ENCODE data around the gene MICAL2.

Gene MICAL2

DNA sequence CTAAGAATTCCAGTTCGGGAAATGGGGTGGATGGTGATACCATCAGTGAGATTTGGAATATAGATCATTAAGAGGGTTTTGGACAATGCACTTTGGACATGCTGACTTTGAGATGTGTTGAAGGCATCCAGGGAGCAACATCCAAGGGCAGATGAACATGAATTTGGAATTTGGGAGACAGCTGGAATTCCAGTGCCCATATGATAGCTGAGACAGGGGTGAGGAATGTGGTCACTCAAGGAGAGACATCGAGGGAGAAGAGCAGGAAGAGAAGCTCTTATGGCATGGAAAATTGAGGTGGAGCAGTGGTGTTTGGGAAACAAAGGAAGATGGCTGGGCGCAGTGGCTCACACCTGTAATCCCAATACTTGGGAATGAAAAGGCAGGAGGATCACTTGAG lies 11.8 kb upstream of the MICAL2 start:
- no peak for DNase-seq

GRCh38 chr11:12099132-12099873 lies 11.1 kb upstream of the MICAL2 start:
- no peak for DNase-seq

- DNase-seq, result no peak
These were observed 10.0 kb upstream of the MICAL2 start for GRCh38 chr11:12100429-12100828.

DNA sequence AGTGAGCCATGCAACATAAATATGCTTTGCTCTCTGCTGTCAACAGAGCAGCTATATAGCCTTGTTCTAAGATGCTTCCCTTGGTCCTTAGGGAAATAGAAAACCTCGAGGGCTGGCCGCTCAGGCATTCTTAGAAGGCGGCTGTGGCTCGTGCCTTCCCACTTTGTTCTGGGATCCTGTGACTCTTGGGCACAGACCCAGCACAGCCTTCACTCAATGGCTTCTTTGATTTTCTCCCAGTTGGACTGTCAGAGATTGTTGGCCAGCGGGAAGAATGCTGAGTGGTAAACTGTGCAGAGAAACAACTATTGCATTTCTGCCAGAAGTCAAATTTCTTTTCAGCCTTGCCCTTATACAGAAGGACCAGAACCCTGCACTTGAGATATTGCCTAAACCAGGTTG lies 9.5 kb upstream of the MICAL2 start:
- DNase-seq, result no peak

DNA sequence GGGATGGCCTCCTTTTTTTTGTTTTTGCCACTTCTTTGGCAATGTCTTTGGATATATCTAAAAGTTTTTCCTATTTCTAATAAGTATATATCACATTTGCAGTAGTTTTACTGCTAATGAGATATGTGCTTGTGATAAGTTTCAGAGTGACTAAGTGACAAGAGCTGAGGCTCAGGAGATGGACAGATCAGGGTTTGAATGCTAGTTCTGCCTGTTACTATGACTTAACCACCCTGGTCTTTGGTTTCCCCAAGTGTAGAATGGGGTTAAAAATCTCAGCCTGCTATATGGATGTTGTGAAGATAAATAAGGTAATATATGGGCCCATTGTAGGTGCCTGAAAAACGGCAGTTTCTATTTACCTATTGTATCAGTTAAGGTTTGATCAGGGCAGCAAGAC lies 9.1 kb upstream of the MICAL2 start:
- DNase-seq, result no peak

GRCh38 chr11:12102588-12103410 lies 7.6 kb upstream of the MICAL2 start:
- DNase-seq, result peak; percentile 31

- DNase-seq, result peak; percentile 96
These were observed 6.8 kb upstream of the MICAL2 start for GRCh38 chr11:12103411-12104225.

- DNase-seq, result no peak
These were observed 4.9 kb upstream of the MICAL2 start for GRCh38 chr11:12105471-12105870.

DNA sequence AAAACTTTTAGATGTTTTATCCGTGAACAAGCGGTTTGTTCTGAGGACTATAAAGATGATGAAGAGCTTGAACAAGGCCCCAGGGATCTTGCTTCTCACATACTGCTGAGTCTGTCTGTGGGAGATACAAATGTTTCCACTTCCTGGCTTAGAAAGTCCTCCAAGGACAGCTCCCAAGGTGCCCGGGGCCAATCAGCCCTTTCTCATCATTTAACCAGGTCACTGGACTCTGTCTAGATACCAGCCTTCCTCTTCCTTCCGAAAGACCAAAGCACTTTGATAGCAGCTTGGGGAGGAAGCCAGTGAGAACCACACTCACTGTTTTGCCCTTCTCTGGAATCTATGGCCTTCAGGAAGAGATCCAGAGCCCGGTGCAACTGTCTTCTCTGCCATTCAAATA lies 4.3 kb upstream of the MICAL2 start:
- no peak for DNase-seq

GRCh38 chr11:12106501-12106900 lies 3.9 kb upstream of the MICAL2 start:
- no peak for DNase-seq

GRCh38 chr11:12108875-12109453 lies 1.4 kb upstream of the MICAL2 start:
- no peak for DNase-seq

DNA sequence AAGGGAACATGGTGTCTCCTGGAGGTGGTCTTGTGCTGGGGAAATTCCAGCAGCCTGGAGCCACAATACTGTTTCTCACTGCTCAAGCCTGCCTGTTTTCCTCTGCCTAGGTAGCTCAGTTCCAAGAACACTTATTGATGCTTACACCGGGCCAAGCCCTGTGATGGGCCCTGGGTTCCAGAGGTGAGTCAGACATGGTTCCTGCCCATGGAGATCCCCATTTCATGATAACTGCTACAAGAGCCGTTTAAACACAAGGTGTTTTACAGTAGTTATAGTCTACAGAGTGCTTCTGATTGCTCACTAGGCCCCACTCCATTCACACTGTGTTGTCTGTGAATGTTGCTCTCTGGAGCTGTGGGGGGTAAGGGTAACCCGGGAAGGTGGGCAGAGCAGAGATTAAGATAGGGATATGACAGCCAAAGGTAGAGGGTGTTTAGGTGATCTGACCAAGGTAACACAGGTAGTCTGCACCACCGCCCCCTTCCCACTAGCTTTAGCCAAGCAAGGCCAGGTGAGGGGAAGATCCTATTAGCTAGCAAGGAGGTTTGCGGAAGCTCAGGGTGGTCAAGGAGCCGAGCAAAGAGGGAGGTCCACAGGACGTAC lies 696 bp upstream of the MICAL2 start:
- peak; percentile 67 for DNase-seq

GRCh38 chr11:12110714-12111548 lies 541 bp downstream of the MICAL2 start:
- peak; percentile 45 for DNase-seq

DNA sequence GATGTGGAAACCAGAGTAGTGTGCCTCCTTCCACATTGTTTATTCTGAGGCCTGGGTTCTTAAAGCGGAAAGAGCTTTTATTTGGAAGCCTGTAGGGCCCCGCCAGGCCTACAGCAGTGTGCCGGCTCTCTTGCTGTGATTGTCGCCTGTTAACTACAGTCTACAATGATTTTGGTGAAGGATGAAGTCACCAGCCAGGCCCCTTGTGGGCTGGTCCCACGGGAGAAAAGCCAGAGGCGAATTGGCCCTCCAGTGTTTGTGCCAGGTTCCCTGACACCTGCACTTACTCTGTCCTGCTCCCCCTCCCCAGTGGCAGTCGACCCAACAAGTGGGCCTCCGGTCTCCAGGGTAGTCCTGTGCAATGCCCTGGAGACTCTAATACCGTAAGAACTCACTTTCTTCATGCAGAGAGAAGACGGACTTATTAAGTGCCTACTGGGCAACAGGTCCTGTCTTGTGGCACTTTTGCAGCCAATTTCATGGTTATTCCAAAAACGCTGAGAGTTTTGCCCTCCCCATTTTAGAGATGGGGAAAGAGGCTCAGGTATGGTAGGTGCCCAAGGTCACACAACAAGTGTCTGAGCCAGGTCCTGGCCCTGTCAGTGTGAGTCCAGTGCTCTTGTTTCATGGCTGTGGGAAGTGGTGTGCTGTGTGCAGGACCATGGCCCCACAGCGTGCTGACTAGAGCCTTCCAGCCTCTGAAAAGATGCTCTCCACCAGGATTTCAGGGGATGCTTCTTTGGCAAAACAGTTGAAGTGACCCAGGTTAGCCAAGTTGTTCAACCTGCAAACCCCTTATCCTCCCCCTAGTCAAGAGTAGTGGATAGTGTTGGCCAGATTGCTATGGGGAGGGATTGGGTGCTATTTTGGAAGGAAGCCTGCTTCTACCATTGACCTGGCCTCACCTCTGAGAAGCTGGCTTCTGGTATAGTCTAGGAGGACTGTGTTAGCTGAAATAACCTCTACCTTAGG lies 1.4 kb downstream of the MICAL2 start:
- DNase-seq, result no peak

DNA sequence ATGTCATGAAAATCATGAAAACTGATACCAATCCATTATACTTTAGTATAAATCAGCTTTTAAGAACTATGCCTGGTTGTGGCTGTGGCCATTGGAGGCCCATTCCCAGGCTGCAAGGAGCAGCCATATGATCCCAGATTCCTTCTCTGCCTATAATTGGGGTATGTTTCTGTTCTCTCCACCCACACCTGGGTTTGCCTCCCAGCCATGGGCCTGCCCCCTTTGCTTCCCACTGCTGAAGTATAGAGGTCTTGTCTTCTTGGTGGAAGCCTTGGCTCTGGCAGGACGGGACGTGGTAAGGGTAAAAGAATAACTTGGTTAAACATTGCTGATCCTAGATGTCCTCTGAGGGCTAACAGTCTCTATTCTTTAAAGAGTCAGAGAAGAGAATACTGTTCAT lies 2.4 kb downstream of the MICAL2 start:
- DNase-seq, result no peak

- DNase-seq, result no peak
These were observed 2.9 kb downstream of the MICAL2 start for GRCh38 chr11:12113294-12113693.

- no peak for DNase-seq
These were observed 4.0 kb downstream of the MICAL2 start for GRCh38 chr11:12114193-12115033.

DNA sequence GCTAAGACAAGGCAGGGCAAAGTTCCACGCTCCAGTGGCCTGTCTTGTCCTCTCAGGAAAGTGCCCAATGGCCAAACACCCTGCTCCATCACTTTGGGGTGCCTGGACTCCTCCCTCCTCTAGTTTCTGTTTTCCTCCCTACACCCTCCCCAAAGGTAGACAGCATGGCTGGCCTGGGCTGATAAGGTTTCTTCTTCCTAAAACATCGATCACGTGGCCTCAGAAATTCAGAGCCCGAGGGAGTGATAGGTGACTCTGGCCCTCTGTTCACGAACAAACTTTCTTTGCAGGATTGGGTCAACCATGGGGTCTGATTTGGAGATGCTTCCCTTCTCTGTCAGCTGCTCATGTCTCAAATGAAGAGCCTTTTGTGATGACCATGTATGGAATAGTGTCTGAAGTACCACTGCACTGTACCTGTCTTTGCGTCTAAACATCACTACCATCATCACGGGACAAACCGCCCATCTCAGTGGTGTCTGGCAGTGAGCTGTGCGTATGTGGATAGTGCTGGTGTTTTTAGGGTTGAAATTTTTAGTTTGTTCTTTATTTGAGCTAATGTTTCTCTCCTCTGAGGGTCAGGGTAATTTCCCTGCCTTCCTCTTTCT lies 6.1 kb downstream of the MICAL2 start:
- no peak for DNase-seq

GRCh38 chr11:12117200-12117599 lies 6.8 kb downstream of the MICAL2 start:
- no peak for DNase-seq
